WTC11 (cell line): ENCODE data around the gene FANCI.

Experiments used
- CREB1 ChIP-seq: sonication (generic); formaldehyde crosslinking; IDR thresholded peaks from 2 replicates; pipeline ENCODE4 v1.8.0; 2023; ENCODE audit warnings: mild to moderate bottlenecking, missing genetic modification reagents
- CTCF ChIP-seq: fragments of 200-600 bp; IDR thresholded peaks from 2 replicates; pipeline ENCODE4 v1.8.0; 2022; ENCODE audit warnings: antibody characterized with exemption
- E2F4 ChIP-seq: sonication (generic); formaldehyde crosslinking; IDR thresholded peaks from 2 replicates; pipeline ENCODE4 v1.8.1; 2022; ENCODE audit warnings: low read depth, mild to moderate bottlenecking, moderate library complexity, missing genetic modification reagents, borderline replicate concordance
- FOXK1 ChIP-seq: sonication (generic); formaldehyde crosslinking; IDR thresholded peaks from 2 replicates; pipeline ENCODE4 v1.8.0; 2022; ENCODE audit warnings: mild to moderate bottlenecking, moderate library complexity, missing genetic modification reagents
- HMGXB4 ChIP-seq: sonication (generic); formaldehyde crosslinking; IDR thresholded peaks from 2 replicates; pipeline ENCODE4 v1.8.1; 2023; ENCODE audit warnings: mild to moderate bottlenecking, moderate library complexity, missing genetic modification reagents
- JUN ChIP-seq: sonication (generic); formaldehyde crosslinking; IDR thresholded peaks from 2 replicates; pipeline ENCODE4 v1.8.0; 2023; ENCODE audit warnings: mild to moderate bottlenecking, missing genetic modification reagents
- SMAD4 ChIP-seq: sonication (generic); formaldehyde crosslinking; IDR thresholded peaks from 2 replicates; pipeline ENCODE4 v1.8.0; 2022; ENCODE audit warnings: mild to moderate bottlenecking, missing genetic modification reagents
- TP53 ChIP-seq: sonication (generic); formaldehyde crosslinking; IDR thresholded peaks from 2 replicates; pipeline ENCODE4 v1.8.1; 2023; ENCODE audit warnings: mild to moderate bottlenecking, missing genetic modification reagents

GRCh38 chr15:89332446-89332845, 88.7 kb downstream of the FANCI start:
- TF ChIP-seq FOXK1 (no peak), SMAD4 (no peak), TP53 (CRISPR knock-in tag) (no peak), CREB1 (CRISPR knock-in tag) (no peak), JUN (CRISPR knock-in tag) (no peak), CTCF (peak; percentile 41), HMGXB4 (no peak), E2F4 (CRISPR knock-in tag) (no peak)
